ENCODE results near the gene GRM8. TPM values are rescaled to one million over a fixed set of nuclear protein-coding genes. Genes with fewer than 3 reads are reported as not detected.

Gene GRM8
- total RNA-seq, 6 donors from 2014 or later: 0.49 to 6.5 (median 1.8) TPM; not detected in 3

DNA sequence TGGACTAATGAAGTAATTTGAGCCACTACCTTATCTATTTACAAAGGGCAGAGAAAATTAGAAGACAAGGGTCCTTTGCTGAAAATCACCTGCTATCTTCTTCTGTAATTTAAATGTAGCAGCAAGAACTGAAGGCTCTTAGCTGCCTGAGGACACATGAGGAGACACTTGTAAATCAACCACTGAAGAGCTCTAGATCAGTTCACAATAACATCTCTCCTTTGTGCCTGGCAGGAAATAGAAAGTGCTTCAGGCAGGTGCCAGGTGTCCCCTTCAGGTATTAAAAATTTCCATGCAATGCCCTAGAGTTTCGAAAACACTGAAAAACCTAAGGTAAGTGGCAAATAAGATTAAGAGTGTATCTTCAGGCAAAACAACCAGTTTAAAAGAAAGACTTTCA, 474.6 kb downstream of the GRM8 start:
- no peak for TF ChIP-seq POLR2AphosphoS5 (IDR thresholded peaks at IDR 0.05)
- TF ChIP-seq POLR2A (IDR thresholded peaks at IDR 0.05): no peak
- Histone ChIP-seq H3K27me3 (no peaks in the 10 kb centered on the region), H3K4me1 (no peaks in the 10 kb centered on the region), H3K36me3 (no peaks in the 10 kb centered on the region), H3K27ac (no peak overlapping the region), H3K9me3 (no peaks in the 10 kb centered on the region), H3K4me3 (no peak overlapping the region)
- 63 to 70% methylated on average over 1 of the region's 1 CpG for WGBS, 2 donors
- ATAC-seq (ENCODE audit: low FRiP score in 2 of 2) (no peak), DNase-seq (no peak)

GRCh38 chr7:126776498-126776897, 476.2 kb downstream of the GRM8 start:
- no peaks in the 10 kb centered on the region for H3K27me3 ChIP-seq
- H3K9me3 ChIP-seq: no peaks in the 10 kb centered on the region
- DNase-seq (no peak), ATAC-seq (ENCODE audit: low FRiP score in 2 of 2) (no peak)
- H3K4me3 ChIP-seq: no peak overlapping the region
- H3K27ac ChIP-seq: no peak overlapping the region
- TF ChIP-seq POLR2A (IDR thresholded peaks at IDR 0.05): no peak
- no peak for TF ChIP-seq CTCF (IDR thresholded peaks at IDR 0.05)
- TF ChIP-seq EP300 (IDR thresholded peaks at IDR 0.05): no peak
- no peak for TF ChIP-seq POLR2AphosphoS5 (IDR thresholded peaks at IDR 0.05)
- no peaks in the 10 kb centered on the region for H3K36me3 ChIP-seq
- H3K4me1 ChIP-seq: no peaks in the 10 kb centered on the region
- WGBS, 2 donors: 76 to 81% methylated on average over 3 of the region's 3 CpGs

DNA sequence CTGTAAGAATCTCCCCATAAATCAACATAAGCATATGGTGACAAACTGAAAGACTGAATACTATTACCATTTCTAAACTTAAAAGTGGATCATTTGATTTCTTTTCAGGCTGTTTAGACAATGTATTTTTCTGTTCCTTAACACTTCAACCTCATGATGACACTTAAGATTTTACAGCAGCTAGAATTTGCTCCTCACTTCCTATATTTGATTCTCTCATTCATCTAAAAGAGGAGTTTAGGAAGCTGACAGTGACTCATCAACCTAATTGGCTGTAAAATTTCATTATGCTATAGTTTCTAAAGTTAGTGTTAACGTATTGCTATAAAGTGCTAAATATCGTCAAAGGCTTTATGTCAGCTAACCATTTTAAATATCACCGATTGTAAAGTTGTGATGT, 478.7 kb downstream of the GRM8 start:
- 89 to 93% methylated on average over 3 of the region's 3 CpGs for WGBS, 2 donors
- Histone ChIP-seq H3K9me3 (no peaks in the 10 kb centered on the region), H3K4me1 (no peaks in the 10 kb centered on the region), H3K27me3 (no peaks in the 10 kb centered on the region), H3K27ac (no peak overlapping the region), H3K4me3 (no peak overlapping the region), H3K36me3 (no peaks in the 10 kb centered on the region)
- ATAC-seq (ENCODE audit: low FRiP score in 2 of 2) (no peak), DNase-seq (no peak)
- TF ChIP-seq POLR2AphosphoS5 (IDR thresholded peaks at IDR 0.05): no peak
- no peak for TF ChIP-seq CTCF (IDR thresholded peaks at IDR 0.05)
- no peak for TF ChIP-seq EP300 (IDR thresholded peaks at IDR 0.05)
- TF ChIP-seq POLR2A (IDR thresholded peaks at IDR 0.05): no peak

- ATAC-seq (ENCODE audit: low FRiP score in 2 of 2): no peak
- DNase-seq: no peak
- TF ChIP-seq EP300 (IDR thresholded peaks at IDR 0.05) (no peak), POLR2AphosphoS5 (IDR thresholded peaks at IDR 0.05) (no peak), CTCF (IDR thresholded peaks at IDR 0.05) (no peak), POLR2A (IDR thresholded peaks at IDR 0.05) (no peak)
- no peaks in the 10 kb centered on the region for H3K4me1 ChIP-seq
- no peaks in the 10 kb centered on the region for H3K9me3 ChIP-seq
- H3K27me3 ChIP-seq: no peaks in the 10 kb centered on the region
- WGBS, 2 donors: 82 to 85% methylated on average over 5 of the region's 5 CpGs
- no peak overlapping the region for H3K27ac ChIP-seq
- H3K4me3 ChIP-seq: no peak overlapping the region
- no peaks in the 10 kb centered on the region for H3K36me3 ChIP-seq
Measured at GRCh38 chr7:126768836-126769235, 483.9 kb downstream of the GRM8 start.

DNA sequence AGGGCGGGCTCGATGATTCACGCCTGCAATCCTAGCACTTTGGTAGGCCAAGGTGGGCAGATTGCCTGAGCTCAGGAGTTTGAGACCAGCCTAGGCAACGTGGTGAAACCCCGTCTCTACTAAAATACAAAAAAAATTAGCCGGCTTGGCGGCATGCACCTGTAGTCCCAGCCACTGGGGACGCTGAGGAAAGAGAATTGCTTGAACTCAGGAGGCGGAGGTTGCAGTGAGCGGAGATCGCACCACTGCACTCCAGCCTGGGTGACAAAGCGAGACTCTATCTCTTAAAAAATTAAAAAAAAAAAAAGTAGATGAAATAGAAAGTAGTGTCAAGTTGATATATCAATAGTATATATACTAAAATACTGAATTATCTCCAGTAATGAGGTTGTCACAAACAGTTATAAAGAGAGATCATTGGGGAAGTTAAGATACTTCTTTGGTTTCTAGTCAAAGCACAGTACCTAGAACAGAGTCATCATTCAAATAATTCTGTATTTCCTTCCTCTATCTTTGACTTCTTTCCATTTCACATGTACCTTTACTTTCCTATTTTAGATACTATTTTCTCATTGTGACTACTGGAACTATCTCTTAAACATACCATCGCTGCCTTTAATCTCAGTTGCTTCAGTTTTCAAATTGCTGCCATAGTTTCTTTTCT, 491.7 kb downstream of the GRM8 start:
- no peaks in the 10 kb centered on the region for H3K27me3 ChIP-seq
- no peaks in the 10 kb centered on the region for H3K9me3 ChIP-seq
- H3K27ac ChIP-seq: no peak overlapping the region
- H3K4me1 ChIP-seq: no peaks in the 10 kb centered on the region
- DNase-seq (no peak), ATAC-seq (ENCODE audit: low FRiP score in 2 of 2) (no peak)
- WGBS, 2 donors: 88 to 90% methylated on average over 12 to 13 of the region's 13 CpGs
- H3K4me3 ChIP-seq: no peak overlapping the region
- no peaks in the 10 kb centered on the region for H3K36me3 ChIP-seq
- TF ChIP-seq CTCF (IDR thresholded peaks at IDR 0.05): no peak
- no peak for TF ChIP-seq POLR2A (IDR thresholded peaks at IDR 0.05)
- TF ChIP-seq EP300 (IDR thresholded peaks at IDR 0.05): no peak
- TF ChIP-seq POLR2AphosphoS5 (IDR thresholded peaks at IDR 0.05): no peak

All from upper lobe of left lung (tissue), 6 donors.